ENCODE data around the gene LEMD3.

The LEMD3 gene

GRCh38 chr12:65188179-65188701, 18.9 kb downstream of the LEMD3 start:
- H3K9me3 ChIP-seq = no peaks in the 10 kb centered on the region
- DNase-seq = no peak
- H3K4me1 ChIP-seq = no peaks in the 10 kb centered on the region
- H3K4me3 ChIP-seq (ENCODE audit: low read depth, low read length) = no peak overlapping the region
- TF ChIP-seq CTCF (IDR thresholded peaks at IDR 0.05; ENCODE audit: low read depth, low read length) = no peak
- H3K27me3 ChIP-seq = no peaks in the 10 kb centered on the region
- no peaks in the 10 kb centered on the region for H3K36me3 ChIP-seq

- DNase-seq = no peak
- Histone ChIP-seq H3K4me1 (no peaks in the 10 kb centered on the region), H3K9me3 (no peaks in the 10 kb centered on the region), H3K36me3 (no peaks in the 10 kb centered on the region), H3K4me3 (ENCODE audit: low read depth, low read length) (no peak overlapping the region), H3K27me3 (no peaks in the 10 kb centered on the region)
- TF ChIP-seq CTCF (IDR thresholded peaks at IDR 0.05; ENCODE audit: low read depth, low read length) = no peak
Measured at GRCh38 chr12:65189028-65189718, 19.8 kb downstream of the LEMD3 start.

- H3K4me3 ChIP-seq (ENCODE audit: low read depth, low read length) = no peak overlapping the region
- no peaks in the 10 kb centered on the region for H3K4me1 ChIP-seq
- TF ChIP-seq CTCF (IDR thresholded peaks at IDR 0.05; ENCODE audit: low read depth, low read length) = no peak
- no peak for DNase-seq
- H3K27me3 ChIP-seq = no peaks in the 10 kb centered on the region
- H3K9me3 ChIP-seq = no peaks in the 10 kb centered on the region
- no peaks in the 10 kb centered on the region for H3K36me3 ChIP-seq
Measured at GRCh38 chr12:65192963-65193516, 23.7 kb downstream of the LEMD3 start.

DNA sequence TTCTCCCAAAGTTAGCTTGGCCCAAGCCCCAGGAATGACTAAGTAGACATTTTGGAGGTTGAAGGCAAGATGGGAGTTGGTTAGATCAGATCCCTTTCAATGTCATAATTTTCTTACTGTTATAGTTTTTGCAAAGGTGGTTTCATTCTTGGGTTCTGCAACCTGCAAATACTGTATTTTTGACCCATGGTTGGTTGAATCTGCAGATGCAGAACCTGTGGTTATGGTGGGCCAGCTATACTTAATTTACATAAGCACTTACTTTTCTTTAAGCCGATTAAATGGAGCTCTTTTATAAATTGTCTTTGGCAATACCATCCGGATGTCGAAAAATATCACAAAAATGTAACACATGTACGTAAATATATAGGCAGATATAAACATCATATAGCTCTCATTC, 25.6 kb downstream of the LEMD3 start:
- no peak for DNase-seq

GRCh38 chr12:65195387-65196055, 26.1 kb downstream of the LEMD3 start:
- H3K36me3 ChIP-seq = no peaks in the 10 kb centered on the region
- H3K4me3 ChIP-seq (ENCODE audit: low read depth, low read length) = no peak overlapping the region
- H3K4me1 ChIP-seq = no peaks in the 10 kb centered on the region
- no peaks in the 10 kb centered on the region for H3K9me3 ChIP-seq
- no peak for DNase-seq
- TF ChIP-seq CTCF (IDR thresholded peaks at IDR 0.05; ENCODE audit: low read depth, low read length) = no peak
- no peaks in the 10 kb centered on the region for H3K27me3 ChIP-seq

More for the DNA sequence above, 25.6 kb downstream of the LEMD3 start:
- Histone ChIP-seq H3K4me1 (no peaks in the 10 kb centered on the region), H3K36me3 (no peaks in the 10 kb centered on the region), H3K9me3 (no peaks in the 10 kb centered on the region), H3K27me3 (no peaks in the 10 kb centered on the region), H3K4me3 (ENCODE audit: low read depth, low read length) (no peak overlapping the region)
- TF ChIP-seq CTCF (IDR thresholded peaks at IDR 0.05; ENCODE audit: low read depth, low read length) = no peak
